Osteoblast (primary cell): ENCODE results near the gene TACC2. TPM values are rescaled to one million over a fixed set of nuclear protein-coding genes. Genes with fewer than 3 reads are reported as not detected.

ENCODE experiments used
- DNase-seq: peaks from one replicate; pipeline ENCODE4 v3.0.0; 2011; ENCODE audit warnings: low spot score, mixed read lengths; ENCODE audit not compliant: insufficient read length; ENCODE audit errors: missing footprints
- H2AFZ ChIP-seq: 2 replicates; pipeline ENCODE4 v1.6.0; 2011; ENCODE audit warnings: mild to moderate bottlenecking, low read length
- H3K27ac ChIP-seq: 2 replicates; pipeline ENCODE4 v1.5.1; 2011; ENCODE audit warnings: mild to moderate bottlenecking, low read depth, low read length, moderate library complexity
- H3K27me3 ChIP-seq: 2 replicates; pipeline ENCODE4 v1.6.0; 2012; ENCODE audit warnings: mild to moderate bottlenecking, control low read depth, inconsistent platforms, low read length, moderate library complexity; ENCODE audit not compliant: insufficient read depth
- H3K36me3 ChIP-seq: 2 replicates; pipeline ENCODE4 v1.5.1; 2011; ENCODE audit warnings: mild to moderate bottlenecking, low read length, control low read depth, moderate library complexity; ENCODE audit not compliant: insufficient read depth
- H3K4me1 ChIP-seq: 2 replicates; pipeline ENCODE4 v1.5.1; 2011; ENCODE audit warnings: mild to moderate bottlenecking, low read length, control low read depth, moderate library complexity; ENCODE audit not compliant: insufficient read depth
- H3K4me2 ChIP-seq: 2 replicates; pipeline ENCODE4 v1.6.0; 2011; ENCODE audit warnings: mild to moderate bottlenecking, low read length; ENCODE audit not compliant: insufficient read depth
- H3K4me3 ChIP-seq: fragments of 200-600 bp; sonication (generic); 3 replicates; pipeline ENCODE4 v1.5.1; 2012; ENCODE audit warnings: mild to moderate bottlenecking, low read length, inconsistent platforms; ENCODE audit not compliant: insufficient read depth
- H3K79me2 ChIP-seq: 2 replicates; pipeline ENCODE4 v1.6.0; 2012; ENCODE audit warnings: mild to moderate bottlenecking, low read length, control low read depth, inconsistent platforms; ENCODE audit not compliant: insufficient read depth
- H3K9me3 ChIP-seq: 2 replicates; pipeline ENCODE4 v1.5.1; 2011; ENCODE audit warnings: low read depth, low read length, control low read depth
- H4K20me1 ChIP-seq: 2 replicates; pipeline ENCODE4 v1.6.0; 2012; ENCODE audit warnings: mild to moderate bottlenecking, low read length, control low read depth; ENCODE audit not compliant: insufficient read depth
- CTCF ChIP-seq: IDR thresholded peaks from 2 replicates; pipeline ENCODE4 v1.5.1; 2011; ENCODE audit warnings: mild to moderate bottlenecking, low read depth, low read length, moderate library complexity; ENCODE audit errors: extremely low read depth
- total RNA-seq: library from RNA; depleted of rRNA; stranded (reverse); fragments of >200 nt; gene quantifications from 2 replicates; pipeline ENCODE4 v1.2.3, GENCODE V29; 2012

The TACC2 gene
- total RNA-seq, 1 donor: 5.8 TPM

- Histone ChIP-seq H3K27ac (no peak overlapping the region), H3K27me3 (peaks cover 6% of the 10 kb centered on the region), H3K4me1 (no peaks in the 10 kb centered on the region), H3K79me2 (no peaks in the 10 kb centered on the region), H4K20me1 (no peaks in the 10 kb centered on the region), H2AFZ (no peak overlapping the region), H3K4me3 (no peak overlapping the region), H3K36me3 (no peaks in the 10 kb centered on the region), H3K9me3 (no peaks in the 10 kb centered on the region), H3K4me2 (no peak overlapping the region)
- DNase-seq: no peak
- no peak for TF ChIP-seq CTCF
These were observed 40.7 kb downstream of the TACC2 start for GRCh38 chr10:122029499-122030199.

GRCh38 chr10:122030200-122030552, 41.2 kb downstream of the TACC2 start:
- Histone ChIP-seq H3K79me2 (no peaks in the 10 kb centered on the region), H3K9me3 (no peaks in the 10 kb centered on the region), H4K20me1 (no peaks in the 10 kb centered on the region), H3K4me1 (no peaks in the 10 kb centered on the region), H3K27ac (no peak overlapping the region), H3K27me3 (peaks cover 8% of the 10 kb centered on the region), H2AFZ (no peak overlapping the region), H3K4me2 (no peak overlapping the region), H3K4me3 (no peak overlapping the region), H3K36me3 (no peaks in the 10 kb centered on the region)
- DNase-seq: no peak
- TF ChIP-seq CTCF: no peak

GRCh38 chr10:122033224-122033926, 44.4 kb downstream of the TACC2 start:
- Histone ChIP-seq H3K9me3 (no peaks in the 10 kb centered on the region), H3K79me2 (no peaks in the 10 kb centered on the region), H3K4me2 (no peak overlapping the region), H3K27ac (no peak overlapping the region), H3K36me3 (no peaks in the 10 kb centered on the region), H2AFZ (no peak overlapping the region), H3K27me3 (peaks cover 15% of the 10 kb centered on the region), H4K20me1 (no peaks in the 10 kb centered on the region), H3K4me3 (no peak overlapping the region), H3K4me1 (no peaks in the 10 kb centered on the region)
- no peak for DNase-seq
- TF ChIP-seq CTCF: no peak

- no peak overlapping the region for H3K4me2 ChIP-seq
- TF ChIP-seq CTCF: no peak
- no peak overlapping the region for H3K27ac ChIP-seq
- no peaks in the 10 kb centered on the region for H3K4me1 ChIP-seq
- DNase-seq: peak; percentile 89
- no peaks in the 10 kb centered on the region for H3K79me2 ChIP-seq
- H4K20me1 ChIP-seq: no peaks in the 10 kb centered on the region
- no peak overlapping the region for H2AFZ ChIP-seq
- H3K36me3 ChIP-seq: no peaks in the 10 kb centered on the region
- H3K9me3 ChIP-seq: no peaks in the 10 kb centered on the region
- H3K27me3 ChIP-seq: peaks cover 17% of the 10 kb centered on the region
- no peak overlapping the region for H3K4me3 ChIP-seq
These were observed 45.3 kb downstream of the TACC2 start for GRCh38 chr10:122034149-122034756.
